OCI-LY3 (cell line): ENCODE data around the gene SMAD7.

Experiments used
- H2AFZ ChIP-seq: fragments of 200-600, 300-600 bp; shearing (Covaris generic); 2 replicates; pipeline ENCODE4 v1.6.0; 2014; ENCODE audit warnings: antibody characterized with exemption, low read depth, low read length
- H3K27ac ChIP-seq: fragments of 200-600, 300-600 bp; sonication (generic); 2 replicates; pipeline ENCODE4 v1.5.1; 2014; ENCODE audit warnings: mild to moderate bottlenecking, low read length, moderate library complexity, mixed read lengths
- H3K27me3 ChIP-seq: fragments of 200-600, 300-600 bp; sonication (generic); 2 replicates; pipeline ENCODE4 v1.6.1; 2014; ENCODE audit warnings: low read depth, low read length, mixed read lengths
- H3K36me3 ChIP-seq: fragments of 200-600, 300-600 bp; sonication (generic); replicated peaks from 2 replicates; pipeline ENCODE3; 2014; ENCODE audit warnings: low read depth, low read length, mixed read lengths
- H3K4me1 ChIP-seq: fragments of 300-600, 200-600 bp; sonication (generic); 2 replicates; pipeline ENCODE4 v1.6.1; 2014; ENCODE audit warnings: low read length, mixed read lengths
- H3K4me2 ChIP-seq: fragments of 200-600, 300-600 bp; sonication (generic); 2 replicates; pipeline ENCODE4 v1.6.1; 2014; ENCODE audit warnings: low read length, mixed read lengths
- H3K4me3 ChIP-seq: fragments of 300-600, 200-600 bp; sonication (generic); 2 replicates; pipeline ENCODE4 v1.5.1; 2014; ENCODE audit warnings: antibody characterized with exemption, mild to moderate bottlenecking, low read length, moderate library complexity
- H3K79me2 ChIP-seq: fragments of 300-600, 200-600 bp; shearing (Covaris generic); 2 replicates; pipeline ENCODE4 v1.6.1; 2014; ENCODE audit warnings: mild to moderate bottlenecking, low read length, mixed read lengths
- H3K9ac ChIP-seq: fragments of 300-600, 200-600 bp; shearing (Covaris generic); 2 replicates; pipeline ENCODE4 v1.6.0; 2014; ENCODE audit warnings: mild to moderate bottlenecking, low read length, moderate library complexity
- H3K9me3 ChIP-seq: fragments of 200-600, 300-600 bp; shearing (Covaris generic); 2 replicates; pipeline ENCODE4 v1.6.1; 2014; ENCODE audit warnings: low read length, mixed read lengths; ENCODE audit not compliant: insufficient read depth
- H4K20me1 ChIP-seq: fragments of 200-600, 300-600 bp; sonication (generic); 2 replicates; pipeline ENCODE4 v1.6.1; 2016; ENCODE audit warnings: low read length, mixed read lengths; ENCODE audit not compliant: insufficient read depth
- EZH2phosphoT487 ChIP-seq: fragments of 200-600 bp; shearing (Covaris generic); IDR thresholded peaks from 2 replicates; pipeline ENCODE4 v1.6.1; 2018; ENCODE audit warnings: antibody characterized with exemption, mixed run types, low read depth
- TF ChIP-seq, protein P1 (sequence below): fragments of 200-600, 300-600 bp; sonication (generic); IDR thresholded peaks from 2 replicates; pipeline ENCODE4 v1.5.1; 2014; ENCODE audit warnings: antibody characterized with exemption, low read length, low read depth

SMAD7 gene

DNA sequence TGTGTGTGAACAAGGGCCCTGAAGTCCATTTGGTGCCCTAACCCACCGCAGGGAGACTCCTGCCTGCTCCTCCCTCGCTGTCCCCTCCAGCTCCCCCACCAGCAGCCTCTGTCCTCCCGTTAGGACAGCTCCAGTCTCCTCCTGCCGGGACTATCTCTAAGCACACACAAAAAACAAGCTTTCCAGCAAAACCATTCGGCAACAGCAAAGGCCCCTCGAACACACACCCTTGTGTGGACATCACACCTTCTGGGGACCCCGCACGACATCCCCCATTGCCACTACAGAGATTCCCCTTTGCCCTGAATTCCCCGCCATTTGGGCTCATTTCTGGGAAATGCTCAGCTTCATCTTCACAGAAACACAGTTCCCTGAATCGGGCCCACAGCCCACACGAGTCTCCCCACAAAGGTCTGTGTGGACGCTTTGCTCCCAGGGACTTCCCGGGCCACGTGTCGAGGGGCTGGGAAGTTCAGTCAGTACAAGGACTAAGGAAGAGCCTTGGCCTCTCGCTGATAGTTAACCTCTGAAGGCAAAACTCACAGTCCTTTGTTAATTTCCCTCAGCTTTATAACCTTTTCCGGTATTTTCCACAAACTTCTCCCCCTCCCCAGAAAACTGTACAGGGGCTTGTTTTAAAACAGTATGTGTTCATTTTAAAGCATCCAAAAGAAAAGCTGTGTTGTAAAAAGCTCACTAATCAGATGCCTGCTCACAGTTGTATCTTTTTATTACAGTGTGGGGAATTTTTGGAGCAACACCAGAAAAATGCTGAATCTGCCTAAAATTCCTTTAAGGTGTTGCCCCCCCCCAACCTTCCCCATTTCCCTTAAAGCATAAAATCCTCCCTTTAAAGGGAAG is 25.9 kb downstream of the SMAD7 start:
- Histone ChIP-seq H4K20me1 (no peaks in the 10 kb centered on the region), H3K79me2 (peaks cover 38% of the 10 kb centered on the region), H2AFZ (no peak overlapping the region), H3K27ac (no peak overlapping the region), H3K9ac (no peak overlapping the region), H3K27me3 (no peaks in the 10 kb centered on the region), H3K4me3 (no peak overlapping the region), H3K4me1 (peaks cover 43% of the 10 kb centered on the region), H3K4me2 (no peak overlapping the region), H3K36me3 (no peaks in the 10 kb centered on the region), H3K9me3 (no peaks in the 10 kb centered on the region)
- no peak for TF ChIP-seq EZH2phosphoT487
- TF ChIP-seq, protein P1, sequence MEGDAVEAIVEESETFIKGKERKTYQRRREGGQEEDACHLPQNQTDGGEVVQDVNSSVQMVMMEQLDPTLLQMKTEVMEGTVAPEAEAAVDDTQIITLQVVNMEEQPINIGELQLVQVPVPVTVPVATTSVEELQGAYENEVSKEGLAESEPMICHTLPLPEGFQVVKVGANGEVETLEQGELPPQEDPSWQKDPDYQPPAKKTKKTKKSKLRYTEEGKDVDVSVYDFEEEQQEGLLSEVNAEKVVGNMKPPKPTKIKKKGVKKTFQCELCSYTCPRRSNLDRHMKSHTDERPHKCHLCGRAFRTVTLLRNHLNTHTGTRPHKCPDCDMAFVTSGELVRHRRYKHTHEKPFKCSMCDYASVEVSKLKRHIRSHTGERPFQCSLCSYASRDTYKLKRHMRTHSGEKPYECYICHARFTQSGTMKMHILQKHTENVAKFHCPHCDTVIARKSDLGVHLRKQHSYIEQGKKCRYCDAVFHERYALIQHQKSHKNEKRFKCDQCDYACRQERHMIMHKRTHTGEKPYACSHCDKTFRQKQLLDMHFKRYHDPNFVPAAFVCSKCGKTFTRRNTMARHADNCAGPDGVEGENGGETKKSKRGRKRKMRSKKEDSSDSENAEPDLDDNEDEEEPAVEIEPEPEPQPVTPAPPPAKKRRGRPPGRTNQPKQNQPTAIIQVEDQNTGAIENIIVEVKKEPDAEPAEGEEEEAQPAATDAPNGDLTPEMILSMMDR = no peak

DNA sequence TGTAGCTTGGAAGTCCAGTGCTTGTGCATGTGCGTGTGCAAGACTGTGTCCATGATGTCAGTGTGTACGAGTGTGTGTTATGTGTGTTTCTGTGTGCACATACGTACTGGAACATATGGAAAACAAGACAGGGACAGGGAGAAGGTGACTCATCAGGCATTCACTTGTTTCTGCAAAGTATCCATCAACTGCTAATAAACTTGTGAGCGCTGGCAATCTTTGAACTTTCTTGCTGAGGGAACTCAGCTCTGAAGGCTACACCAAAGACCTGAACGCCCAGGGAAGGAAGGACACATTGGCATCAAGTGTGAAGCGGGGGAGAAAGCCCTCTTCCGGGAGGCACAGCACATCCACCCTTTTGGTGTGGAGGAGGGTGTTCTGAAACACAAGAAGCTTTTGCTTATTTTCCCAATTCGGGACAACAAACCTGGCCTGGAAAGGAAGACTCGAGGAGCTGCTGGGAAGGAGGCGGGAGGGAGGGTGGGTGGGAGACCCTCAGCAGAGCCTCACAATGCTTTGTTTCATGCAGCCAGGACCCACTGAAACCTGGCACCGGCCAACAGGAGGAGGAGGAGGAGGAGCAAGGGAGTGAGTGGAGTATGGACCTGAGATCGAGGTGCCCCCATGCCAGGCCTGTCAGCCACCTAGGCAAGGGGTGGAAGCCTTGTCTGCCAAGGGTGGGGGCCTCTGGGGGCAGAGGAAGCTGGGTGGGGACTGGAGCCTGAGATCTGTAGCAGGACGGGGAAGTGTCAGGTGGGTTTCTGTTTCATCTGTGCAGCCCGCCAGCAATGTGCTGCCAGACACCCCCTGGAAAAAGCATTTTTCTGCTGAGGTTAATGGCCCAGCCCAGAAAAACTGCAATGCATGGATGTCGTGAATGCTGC is 26.8 kb downstream of the SMAD7 start:
- TF ChIP-seq, protein P1 = no peak
- TF ChIP-seq EZH2phosphoT487 = no peak
- Histone ChIP-seq H3K36me3 (no peaks in the 10 kb centered on the region), H3K4me3 (no peak overlapping the region), H3K27me3 (no peaks in the 10 kb centered on the region), H3K4me2 (no peak overlapping the region), H3K4me1 (peaks cover 34% of the 10 kb centered on the region), H3K27ac (no peak overlapping the region), H2AFZ (no peak overlapping the region), H3K9ac (no peak overlapping the region), H4K20me1 (no peaks in the 10 kb centered on the region), H3K9me3 (no peaks in the 10 kb centered on the region), H3K79me2 (peaks cover 30% of the 10 kb centered on the region)

DNA sequence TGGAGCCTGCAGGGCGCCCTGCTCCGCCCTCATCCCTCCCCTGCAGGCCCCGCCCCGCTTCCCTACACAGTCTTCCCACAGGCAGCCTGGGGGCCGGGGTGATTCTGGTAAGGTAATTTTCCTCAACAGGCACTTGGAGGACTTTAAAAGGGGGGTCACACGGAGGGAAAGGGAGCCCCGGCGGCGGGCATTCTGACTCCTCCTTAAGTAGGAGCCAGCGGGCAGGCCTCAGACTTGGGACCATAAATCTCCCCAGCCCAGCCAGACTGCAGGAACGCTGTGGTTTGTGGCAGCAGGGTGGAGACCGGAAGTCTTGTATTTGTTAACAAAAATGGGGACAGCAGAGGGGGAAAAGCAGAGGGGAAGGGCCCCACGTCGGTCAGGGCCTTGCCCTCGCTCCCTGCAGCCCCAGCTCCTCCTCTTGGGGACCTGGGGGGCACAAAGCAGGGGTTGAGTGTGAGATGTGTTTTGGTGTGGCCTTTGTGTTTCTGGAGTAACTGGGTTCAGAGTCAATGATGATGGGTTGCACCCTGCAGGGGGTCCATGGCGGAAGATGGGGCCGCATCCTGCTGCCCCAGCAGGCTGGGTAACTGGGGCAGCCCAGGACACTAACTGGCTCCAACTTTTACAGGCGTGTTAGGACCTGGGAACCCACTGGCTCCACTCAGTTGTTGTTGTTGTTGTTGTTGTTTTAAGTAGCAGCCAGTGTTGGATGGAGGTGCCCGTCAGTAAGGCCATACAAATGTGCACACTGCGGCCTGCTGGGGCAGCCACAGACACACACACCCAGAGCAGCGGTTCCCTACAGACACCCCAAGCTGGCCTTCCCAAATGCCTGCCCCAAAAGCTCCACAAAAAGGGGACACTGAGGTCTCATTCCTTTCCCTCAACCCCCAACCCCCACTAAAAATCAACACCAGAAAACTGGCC is 27.7 kb downstream of the SMAD7 start:
- TF ChIP-seq, protein P1 = no peak
- no peak for TF ChIP-seq EZH2phosphoT487
- Histone ChIP-seq H3K79me2 (peaks cover 23% of the 10 kb centered on the region), H3K27me3 (no peaks in the 10 kb centered on the region), H3K36me3 (no peaks in the 10 kb centered on the region), H3K4me3 (no peak overlapping the region), H3K4me2 (no peak overlapping the region), H2AFZ (no peak overlapping the region), H4K20me1 (no peaks in the 10 kb centered on the region), H3K4me1 (peaks cover 34% of the 10 kb centered on the region), H3K27ac (no peak overlapping the region), H3K9me3 (no peaks in the 10 kb centered on the region), H3K9ac (no peak overlapping the region)
